IPS DF 4.7 (cell line): ENCODE results near the gene CDK4.
"Not testable (repeated sequence)": the region's sequence is repeated elsewhere in the genome, so short reads cannot be mapped to it uniquely, and the experiment has no call there.

Experiments used
- DNase-seq: peaks from one replicate; pipeline ENCODE4 v3.0.0-alpha.2; 2013; ENCODE audit warnings: low spot score; ENCODE audit errors: extremely low read depth

The CDK4 gene

DNA sequence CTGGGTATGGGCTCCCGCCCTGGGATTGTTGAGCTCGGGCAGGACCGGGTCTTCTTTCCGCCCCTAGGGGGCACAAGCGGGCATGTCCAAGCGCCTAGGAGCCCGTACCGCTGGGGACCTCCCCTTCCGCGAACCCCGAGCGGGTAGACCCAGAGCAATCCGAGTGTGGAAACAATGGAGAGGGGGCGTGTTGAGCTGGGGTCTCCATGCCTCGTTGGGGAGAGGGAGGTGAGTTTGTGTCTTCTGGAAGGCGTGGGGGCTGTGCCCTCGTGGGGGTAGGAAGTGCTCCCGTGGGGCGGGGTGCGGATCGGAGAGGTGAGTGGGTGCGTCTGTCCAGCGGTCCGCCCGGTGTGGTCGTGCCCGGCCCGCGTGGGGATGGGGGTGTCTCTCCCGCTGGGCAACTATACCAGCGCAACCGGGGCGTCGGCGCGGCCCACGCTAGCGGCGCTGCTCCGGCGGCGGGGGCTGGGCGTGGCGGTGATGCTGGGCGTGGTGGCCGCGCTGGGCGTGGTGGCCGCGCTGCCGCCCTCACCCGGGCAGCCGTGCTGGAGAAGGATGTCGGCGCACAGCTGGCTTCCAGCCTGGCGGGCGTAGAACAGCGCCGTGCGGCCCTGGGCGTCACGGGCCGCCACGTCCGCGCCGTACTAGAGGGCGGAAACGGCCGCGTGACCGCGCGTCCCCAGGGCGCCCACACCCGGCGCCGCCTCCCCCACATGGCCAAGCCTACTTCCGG is 25.8 kb downstream of the CDK4 start:
- no peak for DNase-seq

DNA sequence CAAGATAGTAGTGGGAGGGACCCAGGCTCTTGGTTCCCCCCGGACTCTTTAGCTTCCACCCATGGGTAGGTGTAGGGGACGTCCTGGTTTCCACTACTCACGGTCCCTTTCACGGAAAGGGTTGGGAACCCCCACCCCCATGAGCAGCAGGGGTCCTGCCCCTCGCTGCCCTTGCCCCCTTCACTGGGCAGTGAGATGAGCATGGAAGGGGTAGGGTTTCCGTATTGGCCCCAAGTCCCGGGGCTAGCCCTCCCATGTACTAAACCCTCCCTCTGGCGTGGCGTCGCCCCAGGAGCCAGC is 26.3 kb downstream of the CDK4 start:
- no peak for DNase-seq

DNA sequence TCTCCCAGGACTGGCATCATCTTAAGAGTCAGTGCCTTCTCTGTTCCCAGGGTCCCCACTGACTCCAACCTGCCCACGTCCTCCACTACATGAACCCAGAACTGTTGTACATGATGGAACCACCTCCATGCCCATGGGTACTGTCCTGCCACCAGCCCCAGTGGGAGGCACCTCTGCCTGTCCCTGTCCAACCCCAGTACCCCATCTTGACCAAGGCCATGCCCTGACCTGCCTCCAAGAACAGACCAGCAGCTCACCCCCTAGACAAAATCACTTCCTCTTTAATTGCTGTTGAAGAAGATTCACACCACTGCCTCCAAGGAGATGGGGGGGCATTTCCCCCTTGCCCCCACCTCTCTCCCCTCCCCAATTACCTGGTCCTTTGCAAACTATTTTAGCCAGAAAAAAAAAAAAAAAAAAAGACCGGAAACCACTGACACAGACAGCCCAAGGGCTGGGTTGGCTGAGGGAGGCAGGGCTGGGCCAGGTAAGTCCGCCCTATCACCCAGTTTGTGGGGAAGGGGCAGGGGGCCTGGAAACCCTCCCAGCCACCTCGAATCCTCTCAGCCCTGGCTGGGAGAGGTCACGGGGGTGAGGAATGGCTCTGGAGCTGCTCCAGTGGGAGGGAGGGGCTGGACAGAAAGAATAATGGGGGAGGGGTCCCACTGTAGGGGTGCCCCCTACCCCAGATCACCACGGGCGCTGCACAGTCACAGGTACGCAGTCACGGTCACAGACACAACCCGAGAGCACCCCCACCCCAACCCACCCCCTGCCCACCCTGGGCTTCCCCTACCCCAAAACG is 27.0 kb downstream of the CDK4 start:
- DNase-seq: no peak

DNA sequence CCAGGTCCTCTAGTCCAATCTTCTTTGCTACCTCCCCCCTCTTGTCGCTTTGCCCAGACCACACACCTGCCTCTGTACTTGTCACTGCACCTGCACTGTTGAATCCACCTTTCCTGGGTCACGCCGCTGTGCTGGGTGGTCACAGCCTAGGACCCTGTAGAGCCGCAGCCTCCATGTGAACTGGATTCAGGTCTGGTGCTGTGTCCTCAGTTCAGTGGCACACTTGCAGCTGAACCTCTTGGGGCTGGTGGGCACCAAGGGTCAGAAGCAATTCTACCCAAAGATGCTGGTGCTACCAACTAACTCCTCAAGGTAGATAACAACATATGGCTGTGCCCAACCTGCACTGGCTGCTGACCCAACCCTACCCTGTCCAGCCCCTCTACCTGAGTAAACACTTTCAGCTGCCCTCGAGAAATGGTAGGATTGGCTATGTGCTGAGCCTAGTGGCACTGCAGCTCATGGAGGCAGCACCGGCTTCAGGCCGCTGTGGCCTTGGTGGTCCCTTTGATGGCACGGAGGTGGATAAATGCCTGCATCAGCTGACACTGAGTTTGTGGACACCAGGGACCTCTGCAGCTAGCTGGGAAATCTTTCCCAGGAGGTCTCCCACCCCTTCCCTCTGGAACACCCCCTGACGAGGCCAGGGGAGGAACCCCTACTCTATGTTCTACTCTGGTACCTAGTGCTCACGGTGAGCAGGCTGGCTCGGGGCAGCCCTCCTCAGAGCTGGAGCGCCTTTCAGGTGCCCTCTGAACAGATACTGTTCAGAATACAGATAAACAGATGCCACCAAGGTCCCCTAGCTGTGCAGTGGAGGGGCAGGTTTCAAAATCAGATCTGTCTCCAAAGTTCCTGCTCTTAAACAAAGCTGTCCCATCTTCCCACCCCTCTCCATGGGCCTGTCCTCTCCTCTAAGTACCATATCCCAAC is 27.8 kb downstream of the CDK4 start:
- no peak for DNase-seq

DNA sequence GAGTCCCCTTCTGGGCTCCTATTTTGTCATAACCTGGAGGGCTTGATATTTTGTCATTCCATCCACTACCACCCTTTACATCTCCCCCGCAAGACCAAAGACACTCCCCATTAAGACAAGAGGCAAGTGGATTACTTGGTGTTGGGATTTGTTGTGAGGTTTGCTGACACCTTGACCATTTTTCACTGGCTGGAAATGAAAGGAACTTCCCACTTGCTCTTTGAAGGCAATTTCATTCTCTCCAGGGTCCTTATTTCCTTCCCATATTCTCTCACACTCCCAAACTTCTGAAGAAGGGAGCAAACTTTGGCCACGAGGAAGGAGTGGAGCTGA is 28.5 kb downstream of the CDK4 start:
- DNase-seq: no peak

DNA sequence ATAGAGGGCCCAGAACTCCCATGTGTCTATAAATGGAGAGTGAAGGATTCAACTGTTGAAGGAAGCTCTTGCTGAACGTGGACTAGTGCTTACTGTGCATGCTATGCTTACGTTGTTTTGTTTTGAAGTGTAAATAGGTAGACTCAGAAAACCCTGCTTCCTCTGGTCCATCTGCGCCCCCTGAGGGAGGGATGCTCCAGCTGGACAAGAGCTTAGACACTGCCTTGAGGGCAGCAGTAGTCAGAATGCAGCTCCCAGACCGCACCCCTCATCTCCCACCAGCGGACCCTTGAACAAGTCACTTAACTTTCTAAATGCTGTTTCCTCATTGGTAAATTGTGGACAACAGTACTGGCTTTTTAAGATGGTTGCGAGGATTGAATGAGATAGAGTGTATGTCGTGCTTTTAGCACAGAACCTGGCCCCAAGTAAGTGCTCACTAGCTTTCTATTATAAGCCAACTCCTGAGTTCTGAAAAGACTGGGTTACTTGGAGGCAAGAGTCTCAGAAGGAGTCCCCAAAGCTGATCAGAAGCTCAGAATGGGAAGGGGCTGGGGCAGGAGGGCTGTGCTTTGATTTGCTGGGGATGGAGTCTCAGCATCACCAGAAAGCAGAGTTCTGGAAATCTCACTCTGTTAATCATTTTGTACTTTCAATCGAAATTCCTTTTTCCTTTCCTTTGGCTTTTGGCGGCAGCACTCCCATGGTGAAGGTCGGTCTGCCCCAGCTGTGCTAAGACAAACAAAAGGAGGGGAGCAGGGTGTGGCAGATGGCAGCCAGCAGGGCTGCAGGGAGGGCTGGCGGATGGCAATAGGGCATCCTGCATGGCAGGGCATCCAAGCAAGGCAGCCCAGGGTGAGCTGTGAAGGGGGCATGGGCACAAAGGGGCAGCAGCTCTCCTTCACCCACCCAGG is 29.1 kb downstream of the CDK4 start:
- no peak for DNase-seq

DNA sequence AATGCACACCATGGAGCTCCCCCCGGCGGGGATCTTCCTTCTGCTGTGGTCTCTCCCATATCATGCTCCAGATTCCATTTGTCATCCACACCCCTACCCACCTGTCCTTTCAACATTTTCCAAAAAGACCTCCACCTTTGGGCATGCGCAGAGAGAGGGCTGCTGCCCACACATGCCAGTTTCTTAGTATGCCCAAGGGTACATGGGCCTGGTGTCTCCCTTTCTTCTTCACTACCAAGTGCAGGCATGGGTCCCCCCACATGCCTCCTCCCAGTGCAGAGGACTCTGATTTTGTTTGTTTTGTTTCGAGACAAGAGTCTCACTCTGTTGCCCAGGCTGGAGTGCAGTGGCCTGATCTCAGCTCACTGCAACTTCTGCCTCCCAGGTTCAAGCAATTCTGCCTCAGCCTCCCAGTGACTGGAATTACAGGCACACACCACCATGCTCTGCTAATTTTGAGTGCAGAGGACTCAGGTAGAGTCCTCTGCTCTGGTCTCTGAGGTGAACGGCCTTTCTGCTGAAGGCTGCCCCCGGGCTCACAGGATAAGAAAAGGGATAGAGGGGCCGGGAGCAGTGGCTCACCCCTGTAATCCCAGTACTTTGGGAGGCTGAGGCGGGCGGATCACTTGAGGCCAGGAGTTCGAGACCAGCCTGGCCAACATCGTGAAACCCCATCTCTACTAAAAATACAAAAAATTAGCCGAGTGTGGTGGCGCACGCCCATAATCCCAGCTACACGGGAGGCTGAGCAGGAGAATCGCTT is 30.1 kb downstream of the CDK4 start:
- DNase-seq: not testable (repeated sequence)

DNA sequence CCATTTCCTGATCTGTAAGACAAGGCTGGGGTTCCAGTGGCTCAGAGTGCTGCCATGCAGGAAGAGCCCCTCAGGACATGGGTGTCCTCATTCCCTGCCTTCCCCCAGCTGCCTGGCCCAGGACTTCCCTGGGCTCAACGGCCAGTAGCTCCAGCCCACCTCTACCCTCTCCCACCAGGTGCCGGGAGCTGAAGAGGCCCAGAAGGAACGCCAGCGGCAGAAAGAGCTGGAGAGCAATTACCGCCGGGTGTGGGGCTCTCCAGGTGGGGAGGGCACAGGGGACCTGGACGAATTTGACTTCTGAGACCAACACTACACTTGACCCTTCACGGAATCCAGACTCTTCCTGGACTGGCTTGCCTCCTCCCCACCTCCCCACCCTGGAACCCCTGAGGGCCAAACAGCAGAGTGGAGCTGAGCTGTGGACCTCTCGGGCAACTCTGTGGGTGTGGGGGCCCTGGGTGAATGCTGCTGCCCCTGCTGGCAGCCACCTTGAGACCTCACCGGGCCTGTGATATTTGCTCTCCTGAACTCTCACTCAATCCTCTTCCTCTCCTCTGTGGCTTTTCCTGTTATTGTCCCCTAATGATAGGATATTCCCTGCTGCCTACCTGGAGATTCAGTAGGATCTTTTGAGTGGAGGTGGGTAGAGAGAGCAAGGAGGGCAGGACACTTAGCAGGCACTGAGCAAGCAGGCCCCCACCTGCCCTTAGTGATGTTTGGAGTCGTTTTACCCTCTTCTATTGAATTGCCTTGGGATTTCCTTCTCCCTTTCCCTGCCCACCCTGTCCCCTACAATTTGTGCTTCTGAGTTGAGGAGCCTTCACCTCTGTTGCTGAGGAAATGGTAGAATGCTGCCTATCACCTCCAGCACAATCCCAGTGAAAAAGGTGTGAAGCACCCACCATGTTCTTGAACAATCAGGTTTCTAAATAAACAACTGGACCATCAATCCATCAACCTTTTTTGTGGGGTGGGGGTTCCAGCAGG is 31.2 kb downstream of the CDK4 start:
- no peak for DNase-seq

DNA sequence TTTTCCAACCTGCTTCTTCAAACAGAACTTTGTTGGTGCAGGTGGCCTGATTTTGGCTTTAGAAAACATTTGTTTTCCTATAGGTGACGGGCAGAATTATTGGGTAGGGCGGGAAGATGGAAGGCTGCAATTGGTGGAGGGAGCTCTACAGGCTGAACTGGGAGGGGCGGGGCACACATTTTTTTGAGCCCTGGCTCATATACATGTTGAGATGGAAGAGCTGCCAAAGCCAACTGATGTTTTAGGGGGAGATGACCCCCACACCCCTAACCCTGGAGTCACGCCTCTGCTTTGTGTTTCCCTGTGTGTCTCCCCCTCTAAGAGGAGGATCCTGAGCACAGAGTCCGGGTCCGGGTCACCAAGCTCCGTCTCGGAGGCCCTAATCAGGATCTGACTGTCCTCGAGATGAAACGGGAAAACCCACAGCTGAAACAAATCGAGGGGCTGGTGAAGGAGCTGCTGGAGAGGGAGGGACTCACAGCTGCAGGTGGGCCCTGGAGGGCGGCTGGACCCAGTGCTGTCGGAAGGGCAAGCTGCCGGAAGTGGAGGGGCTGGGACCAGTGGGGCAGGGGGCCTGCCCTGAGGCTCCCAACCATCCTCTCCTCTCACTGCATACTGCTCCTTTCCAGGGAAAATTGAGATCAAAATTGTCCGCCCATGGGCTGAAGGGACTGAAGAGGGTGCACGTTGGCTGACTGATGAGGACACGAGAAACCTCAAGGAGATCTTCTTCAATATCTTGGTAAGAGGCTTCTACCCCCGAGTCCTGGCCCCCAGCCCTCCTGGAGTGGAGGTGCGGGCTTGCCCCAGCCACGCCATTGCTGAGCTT is 32.1 kb downstream of the CDK4 start:
- DNase-seq: no peak

DNA sequence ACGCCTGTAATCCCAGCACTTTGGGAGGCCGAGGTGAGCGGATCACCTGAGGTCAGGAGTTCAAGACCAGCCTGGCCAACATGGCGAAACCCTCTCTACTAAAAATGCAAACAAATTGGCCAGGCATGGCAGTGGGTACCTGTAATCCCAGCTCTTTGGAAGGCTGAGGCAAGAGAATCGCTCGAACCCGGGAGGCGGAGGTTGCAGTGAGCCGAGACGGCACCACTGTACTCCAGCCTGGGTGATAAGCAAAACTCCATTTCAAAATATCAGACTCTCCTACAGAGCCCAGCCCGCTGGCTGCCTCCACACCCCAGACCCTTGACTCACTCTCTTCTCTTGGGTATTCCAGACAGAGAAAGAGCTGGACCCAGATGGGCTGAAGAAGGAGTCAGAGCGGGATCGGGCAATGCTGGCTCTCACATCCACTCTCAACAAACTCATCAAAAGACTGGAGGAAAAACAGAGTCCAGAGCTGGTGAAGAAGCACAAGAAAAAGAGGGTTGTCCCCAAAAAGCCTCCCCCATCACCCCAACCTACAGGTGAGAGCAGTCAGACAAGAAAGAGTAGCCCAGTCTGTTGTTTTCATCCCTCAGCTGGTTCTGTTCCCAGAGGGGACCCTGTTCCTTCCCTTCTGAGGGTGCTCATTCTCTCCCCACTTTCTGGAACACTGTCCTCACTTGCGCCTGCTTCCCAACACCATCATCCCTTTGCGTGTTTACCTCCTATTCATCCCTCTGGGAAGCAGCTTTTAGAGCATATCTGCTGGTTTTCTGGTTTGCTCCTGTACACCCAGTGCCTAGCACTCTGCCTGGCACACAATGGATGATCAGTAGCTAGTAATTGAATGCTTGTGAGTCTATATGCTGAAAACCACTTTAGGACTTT is 33.2 kb downstream of the CDK4 start:
- DNase-seq: no peak

DNA sequence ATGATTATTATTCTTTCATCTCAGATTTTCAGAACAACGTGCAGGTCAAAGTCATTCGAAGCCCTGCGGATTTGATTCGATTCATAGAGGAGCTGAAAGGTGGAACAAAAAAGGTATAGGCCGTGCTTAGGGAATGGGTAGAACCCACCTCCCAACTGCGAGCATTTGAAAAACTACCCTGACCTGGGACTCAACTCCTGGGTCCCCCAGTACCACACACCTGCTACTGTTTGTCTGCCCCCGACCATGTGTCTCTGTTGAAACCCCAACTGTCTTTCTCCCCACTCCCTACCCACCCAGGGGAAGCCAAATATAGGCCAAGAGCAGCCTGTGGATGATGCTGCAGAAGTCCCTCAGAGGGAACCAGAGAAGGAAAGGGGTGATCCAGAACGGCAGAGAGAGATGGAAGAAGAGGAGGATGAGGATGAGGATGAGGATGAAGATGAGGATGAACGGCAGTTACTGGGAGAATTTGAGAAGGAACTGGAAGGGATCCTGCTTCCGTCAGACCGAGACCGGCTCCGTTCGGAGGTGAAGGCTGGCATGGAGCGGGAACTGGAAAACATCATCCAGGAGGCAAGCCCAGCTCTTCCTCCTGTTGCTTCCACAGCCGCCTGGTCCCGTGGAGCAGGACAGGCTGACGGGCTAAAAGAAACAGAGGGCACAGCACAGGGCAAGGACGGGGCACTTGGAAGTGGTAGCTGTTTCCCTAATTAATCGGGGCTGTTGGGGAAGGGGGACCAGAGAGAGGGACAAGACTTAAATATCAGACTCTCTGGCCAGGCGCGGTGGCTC is 34.1 kb downstream of the CDK4 start:
- no peak for DNase-seq

DNA sequence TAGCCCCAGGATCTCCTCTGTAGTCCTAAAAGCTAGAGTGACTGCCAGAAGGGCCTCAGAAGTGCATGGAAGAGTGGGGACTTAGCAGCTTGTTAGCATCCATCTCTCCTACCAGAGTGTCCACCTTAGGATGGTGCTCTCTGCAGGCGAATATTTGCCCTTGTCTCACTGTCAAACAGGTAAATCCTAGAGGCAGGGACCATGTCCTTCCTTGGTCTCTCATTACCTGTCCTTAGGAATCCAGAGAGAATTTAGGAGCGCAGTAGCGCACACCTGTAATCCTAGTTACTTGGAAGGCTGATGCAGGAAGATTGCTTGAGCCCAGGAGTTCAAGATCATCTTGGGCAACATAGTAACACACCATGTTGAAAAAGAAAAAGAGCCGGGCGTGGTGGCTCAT is 35.0 kb downstream of the CDK4 start:
- DNase-seq: no peak

DNA sequence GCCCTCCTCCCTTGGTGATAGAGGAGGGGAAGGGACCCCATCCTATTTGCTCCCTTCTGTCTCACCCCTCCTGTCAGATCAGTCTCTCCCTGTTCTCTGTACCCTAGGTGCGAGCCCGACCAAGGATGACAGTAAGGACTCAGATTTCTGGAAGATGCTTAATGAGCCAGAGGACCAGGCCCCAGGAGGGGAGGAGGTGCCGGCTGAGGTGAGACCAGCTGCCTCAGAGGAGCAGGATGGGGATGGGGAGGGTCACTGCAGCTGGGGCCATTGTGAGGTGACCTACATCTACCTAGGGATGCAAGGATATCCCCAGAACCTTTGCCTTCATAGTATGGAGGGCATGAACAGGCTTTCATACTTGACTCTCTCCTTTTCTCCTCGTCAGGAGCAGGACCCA is 35.8 kb downstream of the CDK4 start:
- DNase-seq: no peak

DNA sequence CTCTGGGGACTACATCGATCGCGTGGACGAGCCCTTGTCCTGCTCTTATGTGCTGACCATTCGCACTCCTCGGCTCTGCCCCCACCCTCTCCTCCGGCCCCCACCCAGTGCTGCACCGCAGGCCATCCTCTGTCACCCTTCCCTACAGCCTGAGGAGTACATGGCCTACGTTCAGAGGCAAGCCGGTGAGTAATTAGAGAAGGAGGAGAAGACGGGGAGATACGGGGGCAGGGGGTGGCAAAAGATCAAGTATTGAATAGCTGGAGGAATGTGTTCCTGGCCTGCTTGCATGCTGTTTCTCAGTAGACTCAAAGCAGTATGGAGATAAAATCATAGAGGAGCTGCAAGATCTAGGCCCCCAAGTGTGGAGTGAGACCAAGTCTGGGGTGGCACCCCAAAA is 36.3 kb downstream of the CDK4 start:
- DNase-seq: no peak

DNA sequence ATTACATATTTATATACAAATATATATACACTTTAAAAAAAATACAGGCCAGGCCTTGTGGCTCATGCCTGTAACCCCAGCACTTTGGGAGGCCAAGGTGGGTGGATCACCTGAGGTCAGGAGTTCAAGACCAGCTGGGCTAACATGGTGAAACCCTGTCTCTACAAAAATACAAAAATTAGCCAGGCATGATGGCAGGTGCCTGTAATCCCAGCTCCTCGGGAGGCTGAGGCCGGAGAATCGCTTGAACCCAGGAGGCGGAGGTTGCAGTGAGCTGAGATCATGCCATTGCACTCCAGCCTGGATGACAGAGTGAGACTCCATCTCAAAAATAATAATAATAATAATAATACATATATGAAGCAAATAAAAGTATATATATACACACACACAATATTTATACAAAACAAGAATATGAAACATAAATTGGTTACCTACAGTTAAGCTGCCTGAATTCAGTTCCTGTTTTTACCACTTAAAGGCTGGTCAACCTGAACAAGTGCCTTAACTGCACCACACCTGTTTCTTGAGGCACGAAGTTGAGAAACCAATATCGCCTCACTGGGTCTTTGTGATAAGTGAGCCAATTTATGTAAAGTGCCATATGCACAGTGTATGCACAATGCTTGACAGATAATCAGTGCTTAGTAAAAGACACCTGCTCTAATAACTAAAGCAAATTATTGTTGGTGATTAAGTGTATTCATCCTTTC is 36.9 kb downstream of the CDK4 start:
- DNase-seq: not testable (repeated sequence)

DNA sequence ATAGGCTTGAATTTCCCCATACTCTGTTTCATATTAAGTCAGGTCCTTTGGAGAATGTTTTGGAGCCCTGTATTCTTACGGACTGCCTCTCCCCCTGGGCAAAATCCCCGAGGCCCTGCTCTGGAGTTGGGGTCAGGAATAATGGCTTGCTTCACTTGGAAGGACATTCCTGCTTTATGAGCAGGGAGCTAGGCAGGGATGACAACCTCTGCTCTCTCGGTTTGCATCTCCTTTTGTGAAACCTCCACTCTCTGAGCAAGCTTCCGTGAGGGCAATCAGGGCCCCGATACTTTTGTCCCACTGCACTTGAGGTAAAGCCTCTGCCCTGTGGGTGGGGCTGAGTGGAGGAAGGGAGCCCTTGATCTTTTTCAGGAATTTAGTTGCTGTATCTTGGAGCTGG is 38.9 kb downstream of the CDK4 start:
- no peak for DNase-seq
